Trophoblast cell (in vitro differentiated cells and primary cell): Measurements from ENCODE around the gene PYDC1.

Experiments used
- DNase-seq, 2 donors: peaks; one replicate each; pipeline ENCODE4 v3.0.0-alpha.2; 2016
- H2AFZ ChIP-seq: 2 replicates; pipeline ENCODE4 v1.6.1; 2013; ENCODE audit warnings: low read length, moderate library complexity, mild to moderate bottlenecking; ENCODE audit not compliant: insufficient read depth, poor library complexity
- H2AK5ac ChIP-seq: 2 replicates; pipeline ENCODE4 v1.6.1; 2013; ENCODE audit warnings: mild to moderate bottlenecking, low read length
- H2BK120ac ChIP-seq: 2 replicates; pipeline ENCODE4 v1.6.1; 2013; ENCODE audit warnings: low read length, mild to moderate bottlenecking, moderate library complexity; ENCODE audit not compliant: insufficient read depth, poor library complexity
- H2BK12ac ChIP-seq: 2 replicates; pipeline ENCODE4 v1.6.1; 2013; ENCODE audit warnings: mild to moderate bottlenecking, low read length, moderate library complexity
- H2BK5ac ChIP-seq: 2 replicates; pipeline ENCODE4 v1.6.1; 2013; ENCODE audit warnings: low read length, low read depth, moderate library complexity, mild to moderate bottlenecking; ENCODE audit not compliant: poor library complexity
- H3K14ac ChIP-seq: 2 replicates; pipeline ENCODE4 v1.6.1; 2013; ENCODE audit warnings: mild to moderate bottlenecking, low read length
- H3K18ac ChIP-seq: 2 replicates; pipeline ENCODE4 v1.6.1; 2013; ENCODE audit warnings: mild to moderate bottlenecking, low read length
- H3K23ac ChIP-seq: 2 replicates; pipeline ENCODE4 v1.6.1; 2013; ENCODE audit warnings: low read length
- H3K27ac ChIP-seq: 2 replicates; pipeline ENCODE4 v1.5.1; 2013; ENCODE audit warnings: low read depth, mild to moderate bottlenecking, inconsistent platforms, low read length, moderate library complexity
- H3K27me3 ChIP-seq: 2 replicates; pipeline ENCODE4 v1.6.1; 2013; ENCODE audit warnings: inconsistent platforms, mild to moderate bottlenecking, low read length, moderate library complexity; ENCODE audit not compliant: insufficient read depth
- H3K36me3 ChIP-seq, 2 experiments: 1 replicate in 1 of 2; 2 replicates in 1 of 2; pipeline ENCODE4 v1.6.1; 2013; ENCODE audit warnings: low read length in 2 of 2, mild to moderate bottlenecking in 2 of 2, moderate library complexity in 1 of 2; ENCODE audit not compliant: insufficient read depth in 2 of 2, control insufficient read depth in 1 of 2
- H3K4ac ChIP-seq: 2 replicates; pipeline ENCODE4 v1.6.1; 2013; ENCODE audit warnings: low read depth, mild to moderate bottlenecking, low read length, moderate library complexity
- H3K4me1 ChIP-seq, 2 experiments: 1 replicate in 1 of 2; 2 replicates in 1 of 2; pipeline ENCODE4 v1.6.1; 2013; ENCODE audit warnings: low read length in 2 of 2, mild to moderate bottlenecking in 2 of 2, moderate library complexity in 1 of 2; ENCODE audit not compliant: insufficient read depth in 2 of 2, control insufficient read depth in 1 of 2
- H3K4me2 ChIP-seq: 2 replicates; pipeline ENCODE4 v1.6.1; 2013; ENCODE audit warnings: inconsistent platforms, mild to moderate bottlenecking, low read length, moderate library complexity
- H3K4me3 ChIP-seq: 2 replicates; pipeline ENCODE4 v1.5.1; 2013; ENCODE audit warnings: mild to moderate bottlenecking, low read depth, low read length, inconsistent platforms
- H3K79me1 ChIP-seq: one replicate; pipeline ENCODE4 v1.6.1; 2013; ENCODE audit warnings: low read length
- H3K79me2 ChIP-seq: 2 replicates; pipeline ENCODE4 v1.6.1; 2013; ENCODE audit warnings: low read length, mild to moderate bottlenecking; ENCODE audit not compliant: control insufficient read depth, insufficient read depth, poor library complexity
- H3K9ac ChIP-seq: 2 replicates; pipeline ENCODE4 v1.6.1; 2013; ENCODE audit warnings: mild to moderate bottlenecking, low read length
- H3K9me3 ChIP-seq: 2 replicates; pipeline ENCODE4 v1.6.1; 2013; ENCODE audit warnings: low read depth, mild to moderate bottlenecking, control low read depth, inconsistent platforms, low read length; ENCODE audit not compliant: insufficient read depth
- H4K12ac ChIP-seq: 2 replicates; pipeline ENCODE4 v1.6.1; 2013; ENCODE audit warnings: low read depth, mild to moderate bottlenecking, low read length, moderate library complexity
- H4K8ac ChIP-seq: 2 replicates; pipeline ENCODE4 v1.6.1; 2013; ENCODE audit warnings: low read depth, mild to moderate bottlenecking, low read length, moderate library complexity
- H4K91ac ChIP-seq: one replicate; pipeline ENCODE4 v1.6.1; 2013; ENCODE audit warnings: low read depth, mild to moderate bottlenecking, low read length, moderate library complexity
- WGBS: extraction: QIAGEN DNeasy Blood & Tissue Kit; methylation state at CpG from one replicate; pipeline ENCODE4 v1.1.7; 2013; ENCODE audit warnings: missing lambda C conversion rate; ENCODE audit not compliant: insufficient read length, insufficient coverage; ENCODE audit errors: extremely low coverage; 5-methylcytosine and 5-hydroxymethylcytosine counted together

PYDC1 gene

DNA sequence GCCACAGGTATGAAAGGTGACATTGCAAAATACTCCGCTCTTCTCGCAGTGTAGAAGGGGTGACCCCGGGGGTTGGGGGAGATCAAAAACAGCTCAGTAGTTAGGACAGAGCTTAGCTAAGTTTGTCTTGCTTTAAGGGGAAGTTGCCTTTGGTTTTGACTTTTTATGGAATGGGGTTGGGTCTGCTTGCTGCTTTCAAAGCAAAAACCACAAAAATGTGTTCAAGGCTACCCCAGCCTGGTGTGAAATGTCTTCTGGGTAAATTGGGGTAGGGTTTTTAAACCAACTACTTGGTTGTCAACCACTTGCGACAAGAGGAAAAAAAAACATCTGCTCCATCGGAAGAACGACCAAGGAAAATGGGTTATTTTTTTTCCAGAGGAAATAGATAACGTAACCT lies 30.8 kb downstream of the PYDC1 start:
- Histone ChIP-seq H3K9ac (no peak overlapping the region), H2BK120ac (no peak overlapping the region), H4K8ac (no peak overlapping the region), H3K79me1 (no peaks in the 10 kb centered on the region), H3K4me3 (no peak overlapping the region), H3K4me1 (peaks cover 3 to 4% of the 10 kb centered on the region in 2 experiments), H3K9me3 (no peaks in the 10 kb centered on the region), H3K27me3 (no peaks in the 10 kb centered on the region), H4K91ac (no peak overlapping the region), H2BK12ac (no peak overlapping the region), H3K23ac (no peak overlapping the region), H2AK5ac (no peak overlapping the region), H3K18ac (no peak overlapping the region), H2BK5ac (no peak overlapping the region), H3K4me2 (no peak overlapping the region), H3K27ac (no peak overlapping the region), H3K79me2 (peaks cover 18% of the 10 kb centered on the region), H2AFZ (no peak overlapping the region), H3K36me3 (peaks cover 51 to 77% of the 10 kb centered on the region in 2 experiments), H4K12ac (no peak overlapping the region), H3K14ac (no peak overlapping the region), H3K4ac (no peak overlapping the region)
- DNase-seq, result no peak
- WGBS, result no CpG with 5 or more reads among the region's 7 CpGs

GRCh38 chr16:31185339-31185738 lies 31.6 kb downstream of the PYDC1 start:
- Histone ChIP-seq H3K79me2 (peaks cover 26% of the 10 kb centered on the region), H3K23ac (no peak overlapping the region), H3K9ac (no peak overlapping the region), H3K27ac (no peak overlapping the region), H3K4me3 (no peak overlapping the region), H3K4me2 (no peak overlapping the region), H3K27me3 (no peaks in the 10 kb centered on the region), H3K14ac (no peak overlapping the region), H3K18ac (no peak overlapping the region), H3K36me3 (peaks cover 47 to 69% of the 10 kb centered on the region in 2 experiments), H2BK120ac (no peak overlapping the region), H3K79me1 (peaks cover 4% of the 10 kb centered on the region), H4K8ac (no peak overlapping the region), H2AK5ac (no peak overlapping the region), H4K91ac (no peak overlapping the region), H2AFZ (no peak overlapping the region), H2BK12ac (no peak overlapping the region), H4K12ac (no peak overlapping the region), H3K9me3 (no peaks in the 10 kb centered on the region), H3K4me1 (peaks cover 3 to 4% of the 10 kb centered on the region in 2 experiments), H3K4ac (no peak overlapping the region), H2BK5ac (no peak overlapping the region)
- WGBS, result no CpG with 5 or more reads among the region's 5 CpGs
- no peak for DNase-seq

GRCh38 chr16:31184888-31185287 lies 32.0 kb downstream of the PYDC1 start:
- H3K14ac ChIP-seq, result no peak overlapping the region
- H2BK120ac ChIP-seq, result no peak overlapping the region
- H3K4me2 ChIP-seq, result no peak overlapping the region
- no peak overlapping the region for H2AK5ac ChIP-seq
- no CpG with 5 or more reads among the region's 14 CpGs for WGBS
- H3K9me3 ChIP-seq, result no peaks in the 10 kb centered on the region
- no peak overlapping the region for H3K4ac ChIP-seq
- no peak for DNase-seq
- no peak overlapping the region for H3K18ac ChIP-seq
- no peak overlapping the region for H2BK5ac ChIP-seq
- peaks cover 30% of the 10 kb centered on the region for H3K79me2 ChIP-seq
- peaks cover 43 to 64% of the 10 kb centered on the region in 2 experiments for H3K36me3 ChIP-seq
- H3K79me1 ChIP-seq, result peaks cover 9% of the 10 kb centered on the region
- H3K27ac ChIP-seq, result no peak overlapping the region
- no peak overlapping the region for H2AFZ ChIP-seq
- H2BK12ac ChIP-seq, result no peak overlapping the region
- H3K4me1 ChIP-seq, result peaks cover 3 to 4% of the 10 kb centered on the region in 2 experiments
- H3K23ac ChIP-seq, result no peak overlapping the region
- no peak overlapping the region for H3K4me3 ChIP-seq
- no peak overlapping the region for H4K91ac ChIP-seq
- H3K27me3 ChIP-seq, result no peaks in the 10 kb centered on the region
- H4K12ac ChIP-seq, result no peak overlapping the region
- H4K8ac ChIP-seq, result no peak overlapping the region
- H3K9ac ChIP-seq, result no peak overlapping the region

GRCh38 chr16:31183432-31184428 lies 33.2 kb downstream of the PYDC1 start:
- Histone ChIP-seq H3K27me3 (no peaks in the 10 kb centered on the region), H4K91ac (no peak overlapping the region), H3K36me3 (peaks cover 40 to 56% of the 10 kb centered on the region in 2 experiments), H2AK5ac (no peak overlapping the region), H3K18ac (no peak overlapping the region), H3K27ac (no peak overlapping the region), H2AFZ (no peak overlapping the region), H4K12ac (no peak overlapping the region), H3K9ac (no peak overlapping the region), H3K4ac (peak overlapping the region; percentile 97), H3K4me2 (no peak overlapping the region), H3K79me2 (peaks cover 32% of the 10 kb centered on the region), H2BK5ac (no peak overlapping the region), H3K4me3 (no peak overlapping the region), H3K23ac (no peak overlapping the region), H3K4me1 (peaks cover 3 to 4% of the 10 kb centered on the region in 2 experiments), H2BK120ac (no peak overlapping the region), H4K8ac (no peak overlapping the region), H3K14ac (no peak overlapping the region), H3K79me1 (peaks cover 13% of the 10 kb centered on the region), H2BK12ac (no peak overlapping the region), H3K9me3 (no peaks in the 10 kb centered on the region)
- no CpG with 5 or more reads among the region's 10 CpGs for WGBS
- peak in 1 of 2 donors; percentile 9 for DNase-seq
